Stimulated activated naive CD8-positive, alpha-beta T cell treated with anti-CD3 and anti-CD28 coated beads, Interleukin-15, amount 100 ng/mL, for 72 hours (primary cell): Measurements from ENCODE around the gene RNF224.

ENCODE experiments used
- ATAC-seq: fragments of 150-1000 bp; cut with Tn5 transposase; 2 replicates; pipeline ENCODE4 v1.10.0; 2021; ENCODE audit warnings: mild to moderate bottlenecking, moderate library complexity
- DNase-seq, 2 donors: peaks; one replicate each; pipeline ENCODE4 v3.0.0; 2021 to 2022
- H3K27ac Mint-ChIP-seq, 2 donors: one replicate each; pipeline ENCODE4 v1.8.0; 2022; ENCODE audit warnings: mild to moderate bottlenecking in 2 of 2, mixed read lengths in 2 of 2, moderate library complexity in 2 of 2
- H3K27me3 Mint-ChIP-seq: one replicate; pipeline ENCODE4 v1.8.0; 2022; ENCODE audit warnings: mixed read lengths
- H3K4me1 Mint-ChIP-seq: one replicate; pipeline ENCODE4 v1.8.0; 2022; ENCODE audit warnings: mild to moderate bottlenecking, mixed read lengths
- H3K4me3 Mint-ChIP-seq, 2 donors: one replicate each; pipeline ENCODE4 v1.8.0; 2022; ENCODE audit warnings: mild to moderate bottlenecking in 2 of 2, mixed read lengths in 2 of 2, moderate library complexity in 1 of 2
- H3K9me3 Mint-ChIP-seq, 2 donors: one replicate each; pipeline ENCODE4 v1.8.0; 2022; ENCODE audit warnings: mixed read lengths in 2 of 2

The RNF224 gene

GRCh38 chr9:137217276-137218211, 9.8 kb upstream of the RNF224 start:
- H3K4me1 Mint-ChIP-seq: no peaks in the 10 kb centered on the region
- no peak overlapping the region for H3K27ac Mint-ChIP-seq
- ATAC-seq (no peak), DNase-seq (no peak)
- H3K27me3 Mint-ChIP-seq: no peaks in the 10 kb centered on the region
- H3K4me3 Mint-ChIP-seq: no peak overlapping the region
- H3K9me3 Mint-ChIP-seq: no peaks in the 10 kb centered on the region

GRCh38 chr9:137218212-137218753, 9.0 kb upstream of the RNF224 start:
- H3K4me1 Mint-ChIP-seq: peaks cover 6% of the 10 kb centered on the region
- DNase-seq (no peak), ATAC-seq (no peak)
- H3K27me3 Mint-ChIP-seq: no peaks in the 10 kb centered on the region
- no peaks in the 10 kb centered on the region for H3K9me3 Mint-ChIP-seq
- H3K27ac Mint-ChIP-seq: no peak overlapping the region
- no peak overlapping the region for H3K4me3 Mint-ChIP-seq

GRCh38 chr9:137218754-137219271, 8.5 kb upstream of the RNF224 start:
- H3K4me1 Mint-ChIP-seq: peaks cover 6% of the 10 kb centered on the region
- no peaks in the 10 kb centered on the region for H3K9me3 Mint-ChIP-seq
- H3K4me3 Mint-ChIP-seq: no peak overlapping the region
- no peak overlapping the region for H3K27ac Mint-ChIP-seq
- no peak for DNase-seq
- no peak for ATAC-seq
- H3K27me3 Mint-ChIP-seq: no peaks in the 10 kb centered on the region

- no peaks in the 10 kb centered on the region for H3K9me3 Mint-ChIP-seq
- H3K27me3 Mint-ChIP-seq: no peaks in the 10 kb centered on the region
- DNase-seq: no peak
- peak overlapping the region; percentile 16 to 47 for H3K4me3 Mint-ChIP-seq
- no peak for ATAC-seq
- H3K4me1 Mint-ChIP-seq: peaks cover 16% of the 10 kb centered on the region
- H3K27ac Mint-ChIP-seq: peak overlapping the region; percentile 61 to 64
These were observed 7.5 kb upstream of the RNF224 start for GRCh38 chr9:137219757-137220316.

GRCh38 chr9:137220317-137221094, 6.8 kb upstream of the RNF224 start:
- H3K27me3 Mint-ChIP-seq: no peaks in the 10 kb centered on the region
- H3K4me1 Mint-ChIP-seq: peaks cover 20% of the 10 kb centered on the region
- H3K27ac Mint-ChIP-seq: peak overlapping the region; percentile 61 to 64
- DNase-seq: no peak
- no peaks in the 10 kb centered on the region for H3K9me3 Mint-ChIP-seq
- peak overlapping the region; percentile 49 to 64 for H3K4me3 Mint-ChIP-seq
- ATAC-seq: no peak

- Mint-ChIP-seq H3K27ac (no peak overlapping the region), H3K4me3 (peak overlapping the region; percentile 49 to 64), H3K9me3 (no peaks in the 10 kb centered on the region), H3K4me1 (peaks cover 22% of the 10 kb centered on the region), H3K27me3 (no peaks in the 10 kb centered on the region)
- DNase-seq (no peak), ATAC-seq (no peak)
These were observed 6.2 kb upstream of the RNF224 start for GRCh38 chr9:137221095-137221505.

- Mint-ChIP-seq H3K27me3 (no peaks in the 10 kb centered on the region), H3K4me1 (peaks cover 22% of the 10 kb centered on the region), H3K4me3 (peak overlapping the region; percentile 9 to 29), H3K27ac (no peak overlapping the region), H3K9me3 (no peaks in the 10 kb centered on the region)
- DNase-seq (no peak), ATAC-seq (no peak)
These were observed 5.7 kb upstream of the RNF224 start for GRCh38 chr9:137221506-137222111.

- peaks cover 25% of the 10 kb centered on the region for H3K4me1 Mint-ChIP-seq
- H3K9me3 Mint-ChIP-seq: no peaks in the 10 kb centered on the region
- ATAC-seq (peak; percentile 13), DNase-seq (peak in 1 of 2 donors; percentile 51)
- peak within 1 kb of the TSS; percentile 25 to 68 for H3K27ac Mint-ChIP-seq
- H3K27me3 Mint-ChIP-seq: peaks cover 3% of the 10 kb centered on the region
- H3K4me3 Mint-ChIP-seq: peak within 1 kb of the TSS; percentile 95
These were observed 4.9 kb upstream of the RNF224 start, which contains the start of gene RNF208 for GRCh38 chr9:137222190-137223077. RNF208 (minus strand) TSS chr9:137222240; CDS start chr9:137221212, 1,028 bp downstream.

GRCh38 chr9:137223078-137223970, 4.0 kb upstream of the RNF224 start:
- H3K4me1 Mint-ChIP-seq: peaks cover 30% of the 10 kb centered on the region
- peak overlapping the region; percentile 95 for H3K4me3 Mint-ChIP-seq
- H3K27ac Mint-ChIP-seq: peak overlapping the region; percentile 25 to 90
- ATAC-seq (peak; percentile 83), DNase-seq (peak; percentile 98 to 99)
- H3K9me3 Mint-ChIP-seq: no peaks in the 10 kb centered on the region
- H3K27me3 Mint-ChIP-seq: peaks cover 8% of the 10 kb centered on the region

- DNase-seq: no peak
- peak within 1 kb of the TSS; percentile 71 to 95 for H3K4me3 Mint-ChIP-seq
- H3K27ac Mint-ChIP-seq: peak within 1 kb of the TSS; percentile 7 to 90
- no peaks in the 10 kb centered on the region for H3K9me3 Mint-ChIP-seq
- ATAC-seq: no peak
- peaks cover 21% of the 10 kb centered on the region for H3K27me3 Mint-ChIP-seq
- H3K4me1 Mint-ChIP-seq: peaks cover 30% of the 10 kb centered on the region
These were observed 2.2 kb upstream of the RNF224 start, which contains the start of gene CYSRT1 for GRCh38 chr9:137224830-137225694. CYSRT1 (plus strand) TSS chr9:137225174; CDS start chr9:137225622, 448 bp downstream.

GRCh38 chr9:137225699-137226331, 1.5 kb upstream of the RNF224 start:
- Mint-ChIP-seq H3K4me3 (no peak overlapping the region), H3K27me3 (peaks cover 21% of the 10 kb centered on the region), H3K4me1 (peaks cover 30% of the 10 kb centered on the region), H3K9me3 (no peaks in the 10 kb centered on the region), H3K27ac (no peak overlapping the region)
- DNase-seq: no peak
- no peak for ATAC-seq
